HG02763 (cell line): Measurements from ENCODE around the gene FHL2.

ENCODE experiments used
- ATAC-seq: cut with Tn5 transposase; IDR thresholded peaks from one replicate; pipeline ENCODE4 v1.9.1; 2021; ENCODE audit warnings: mild to moderate bottlenecking, moderate library complexity; ENCODE audit not compliant: unreplicated experiment

Gene FHL2

GRCh38 chr2:105320651-105321215 is 78.1 kb downstream of the FHL2 start:
- no peak for ATAC-seq

GRCh38 chr2:105317937-105318336 is 80.9 kb downstream of the FHL2 start:
- no peak for ATAC-seq

GRCh38 chr2:105315314-105315713 is 83.5 kb downstream of the FHL2 start:
- peak; percentile 55 for ATAC-seq

GRCh38 chr2:105313877-105314276 is 85.0 kb downstream of the FHL2 start:
- ATAC-seq, result no peak
